HL-60/S4 treated with phorbol 12-myristate 13-acetate at 8.2 ng/mL for 4 days and 3 days (cell line): Measurements from ENCODE around the gene UBE2J1.
"Not testable (repeated sequence)": the region's sequence is repeated elsewhere in the genome, so short reads cannot be mapped to it uniquely, and the experiment has no call there.

ENCODE experiments used
- in situ Hi-C: fragments of 300-500 bp; cut with MboI; formaldehyde crosslinking; loops from 2 replicates; pipeline ENCODE4 v1.15.0; 2022; ENCODE audit warnings: low sequenced_read_pairs

The UBE2J1 gene, protein sequence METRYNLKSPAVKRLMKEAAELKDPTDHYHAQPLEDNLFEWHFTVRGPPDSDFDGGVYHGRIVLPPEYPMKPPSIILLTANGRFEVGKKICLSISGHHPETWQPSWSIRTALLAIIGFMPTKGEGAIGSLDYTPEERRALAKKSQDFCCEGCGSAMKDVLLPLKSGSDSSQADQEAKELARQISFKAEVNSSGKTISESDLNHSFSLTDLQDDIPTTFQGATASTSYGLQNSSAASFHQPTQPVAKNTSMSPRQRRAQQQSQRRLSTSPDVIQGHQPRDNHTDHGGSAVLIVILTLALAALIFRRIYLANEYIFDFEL

DNA sequence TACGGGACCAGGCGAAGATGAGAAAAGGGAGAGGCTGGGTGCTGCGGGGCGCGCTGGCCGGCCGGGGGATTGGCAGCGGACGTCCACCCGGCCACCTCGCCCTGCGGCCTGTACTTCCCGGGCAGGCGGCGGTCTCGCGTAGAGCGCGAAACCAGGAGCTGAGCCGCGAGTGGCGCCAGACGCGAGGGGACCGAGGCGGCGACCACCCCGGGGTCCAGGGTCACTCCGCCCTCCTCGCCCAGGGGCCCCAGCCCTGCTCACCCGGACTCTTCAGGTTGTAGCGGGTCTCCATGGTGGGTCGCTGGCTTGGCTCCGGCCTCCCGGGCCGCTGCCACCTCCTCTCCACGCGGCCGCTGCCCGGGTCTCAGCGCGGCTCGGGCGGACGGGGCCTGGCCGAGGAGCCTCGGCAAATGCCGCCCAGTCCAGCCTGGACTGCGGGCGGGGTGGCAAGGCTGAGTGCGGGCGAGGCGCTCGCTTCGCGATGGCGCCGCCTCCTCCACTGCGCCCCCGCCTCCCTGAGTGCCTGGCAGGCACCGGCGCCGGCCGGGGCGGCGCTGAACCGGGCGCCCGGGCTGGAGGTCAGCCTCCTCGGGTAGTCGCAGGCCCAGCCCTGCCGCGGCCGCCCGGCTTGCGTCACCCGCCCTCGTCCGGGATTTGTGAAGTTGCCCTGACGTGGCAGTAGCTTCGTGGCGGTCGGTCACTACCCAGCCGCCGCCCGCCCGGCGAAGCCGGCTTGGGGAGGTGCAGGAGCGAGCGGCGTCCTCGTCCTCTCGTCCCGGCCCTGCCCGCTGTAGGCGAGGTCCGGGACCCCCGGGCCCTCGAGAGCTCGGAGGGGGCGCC lies at the start of gene UBE2J1:
Gene UBE2J1 (minus strand): TSS at position 445 of the 840 bp plus-strand sequence. CDS start 153 bp downstream, at position 292.
- in situ Hi-C loops: no loop called here

DNA sequence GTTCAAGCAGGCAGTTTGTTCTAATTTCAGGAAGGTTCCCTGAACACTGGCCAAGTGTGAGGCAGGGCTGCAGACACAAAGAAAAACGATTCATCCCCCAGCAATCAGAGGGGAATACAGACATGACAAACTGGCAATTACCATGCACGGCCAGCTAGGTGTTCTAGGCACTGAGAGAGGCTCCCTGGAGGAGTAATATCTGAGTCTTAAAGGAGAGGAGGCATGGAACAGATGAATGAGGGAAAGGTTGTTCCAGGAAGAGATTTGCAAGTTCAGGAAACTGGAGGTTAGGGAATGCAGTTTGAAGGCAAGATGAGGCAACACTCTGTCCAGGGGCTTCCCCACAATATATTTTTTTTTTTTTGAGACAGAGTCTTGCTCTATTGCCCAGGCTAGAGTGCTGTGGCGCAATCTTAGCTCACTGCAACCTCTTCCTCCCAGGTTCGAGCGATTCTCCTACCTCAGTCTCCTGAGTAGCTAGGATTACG lies 48.4 kb upstream of the UBE2J1 start:
- in situ Hi-C loops: no loop called here

DNA sequence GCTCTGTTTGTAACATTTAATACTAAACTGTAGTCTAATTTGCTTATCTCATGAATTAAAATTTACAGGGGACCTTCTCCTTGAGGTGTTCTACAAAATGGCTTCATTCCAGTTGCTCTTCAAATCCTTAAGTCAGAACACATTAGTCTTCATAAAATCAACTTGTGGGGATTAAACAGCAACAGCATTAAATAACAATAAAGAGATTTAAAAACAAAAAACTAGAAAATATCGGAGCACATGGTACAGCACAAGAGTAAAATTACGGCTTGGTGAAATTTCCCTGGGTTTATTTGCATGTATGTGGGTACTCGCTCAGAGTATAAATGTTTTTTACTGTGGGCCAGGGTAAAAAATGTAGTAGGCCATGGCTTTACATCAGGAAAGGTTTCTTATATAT lies 47.5 kb upstream of the UBE2J1 start:
- in situ Hi-C loops: no loop called here

GRCh38 chr6:89398762-89399525 lies 46.4 kb upstream of the UBE2J1 start:
- in situ Hi-C loops: no loop called here

DNA sequence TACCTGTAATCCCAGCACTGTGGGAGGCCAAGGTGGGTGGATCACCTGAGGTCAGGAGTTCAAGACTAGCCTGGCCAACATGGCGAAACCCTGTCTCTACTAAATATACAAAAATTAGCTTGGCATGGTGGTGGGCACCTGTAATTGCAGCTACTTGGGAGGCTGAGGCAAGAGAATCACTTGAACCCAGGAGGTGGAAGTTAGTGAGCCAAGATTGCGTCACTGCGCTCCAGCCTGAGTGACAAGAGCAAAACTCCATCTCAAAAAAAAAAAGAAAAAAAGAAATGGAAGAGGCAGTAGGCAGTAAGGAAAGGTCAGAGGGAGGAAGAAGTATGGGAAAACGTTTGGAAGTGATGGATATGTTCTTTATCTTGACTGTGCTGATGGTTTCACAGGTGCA lies 45.4 kb upstream of the UBE2J1 start:
- in situ Hi-C loops: not testable (repeated sequence)

DNA sequence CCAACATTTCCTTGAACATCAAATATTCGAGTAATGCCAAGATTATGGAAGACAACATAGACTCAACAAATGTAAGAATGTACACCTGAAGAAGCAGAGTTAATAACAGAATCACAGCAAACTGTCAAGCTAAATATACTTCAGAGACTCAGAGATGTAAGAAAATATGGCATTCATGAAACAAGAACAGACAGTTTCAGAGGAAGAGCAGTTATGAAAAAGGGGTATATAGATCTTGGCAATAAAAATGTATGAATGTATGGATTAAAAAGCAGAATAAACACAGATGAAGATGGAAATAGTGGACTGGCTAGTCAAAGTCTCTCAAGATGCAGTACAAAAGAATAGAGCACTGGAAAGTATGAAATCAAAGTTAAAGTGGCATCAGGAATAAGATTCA lies 41.1 kb upstream of the UBE2J1 start:
- in situ Hi-C loops: no loop called here

GRCh38 chr6:89392823-89393222 lies 40.3 kb upstream of the UBE2J1 start:
- in situ Hi-C loops: no loop called here

GRCh38 chr6:89388846-89389245 lies 36.3 kb upstream of the UBE2J1 start:
- in situ Hi-C loops: no loop called here

GRCh38 chr6:89387516-89388201 lies 35.1 kb upstream of the UBE2J1 start:
- in situ Hi-C loops: no loop called here

GRCh38 chr6:89386917-89387491 lies 34.5 kb upstream of the UBE2J1 start:
- in situ Hi-C loops: no loop called here

- in situ Hi-C loops: no loop called here
These were observed 33.3 kb upstream of the UBE2J1 start for GRCh38 chr6:89385846-89386245.

GRCh38 chr6:89385156-89385667 lies 32.7 kb upstream of the UBE2J1 start:
- in situ Hi-C loops: no loop called here

- in situ Hi-C loops: no loop called here
These were observed 28.5 kb upstream of the UBE2J1 start for GRCh38 chr6:89381031-89381430.

GRCh38 chr6:89379281-89379680 lies 26.8 kb upstream of the UBE2J1 start:
- in situ Hi-C loops: no loop called here

GRCh38 chr6:89378628-89379027 lies 26.1 kb upstream of the UBE2J1 start:
- in situ Hi-C loops: no loop called here

DNA sequence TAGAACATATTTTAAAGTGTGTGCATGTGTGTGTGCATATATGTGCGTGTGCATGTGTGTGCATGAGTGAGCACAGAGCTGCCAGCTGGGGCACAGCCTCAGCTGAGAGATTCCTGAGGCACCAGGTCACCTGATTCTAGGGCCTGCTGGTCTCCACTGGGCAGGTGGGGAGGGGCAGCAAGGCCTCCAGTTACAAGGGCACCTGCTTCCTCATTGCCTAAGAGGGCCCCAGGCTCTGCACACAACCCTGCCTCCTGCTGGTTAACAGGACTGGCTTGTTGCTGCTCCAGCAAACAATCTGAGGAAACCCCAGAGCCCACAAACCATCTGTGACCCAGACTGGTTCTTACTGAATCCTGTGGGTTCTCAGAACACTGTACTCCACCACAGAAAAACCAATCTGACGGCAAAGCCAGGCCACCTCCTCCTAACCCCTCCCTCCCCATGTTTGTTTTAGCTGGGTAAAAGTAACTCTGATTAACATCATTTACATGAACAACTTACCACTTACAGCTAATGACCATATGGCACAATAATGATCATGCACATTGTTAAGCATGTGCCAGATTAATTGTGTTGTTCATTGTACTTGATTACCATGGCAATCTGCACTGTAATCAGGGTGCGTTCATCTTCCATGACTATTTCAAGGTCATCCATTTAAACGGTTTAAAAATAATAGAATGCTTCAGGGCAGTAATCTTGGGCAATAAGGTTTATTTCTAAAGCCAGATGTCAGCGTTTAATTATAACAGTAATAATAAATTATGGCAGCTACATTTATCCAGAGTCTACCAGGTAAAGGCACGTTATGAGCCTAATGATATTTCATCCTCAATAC lies 23.1 kb upstream of the UBE2J1 start:
- in situ Hi-C loops: no loop called here

- in situ Hi-C loops: no loop called here
These were observed 20.0 kb upstream of the UBE2J1 start for GRCh38 chr6:89372506-89372901.

DNA sequence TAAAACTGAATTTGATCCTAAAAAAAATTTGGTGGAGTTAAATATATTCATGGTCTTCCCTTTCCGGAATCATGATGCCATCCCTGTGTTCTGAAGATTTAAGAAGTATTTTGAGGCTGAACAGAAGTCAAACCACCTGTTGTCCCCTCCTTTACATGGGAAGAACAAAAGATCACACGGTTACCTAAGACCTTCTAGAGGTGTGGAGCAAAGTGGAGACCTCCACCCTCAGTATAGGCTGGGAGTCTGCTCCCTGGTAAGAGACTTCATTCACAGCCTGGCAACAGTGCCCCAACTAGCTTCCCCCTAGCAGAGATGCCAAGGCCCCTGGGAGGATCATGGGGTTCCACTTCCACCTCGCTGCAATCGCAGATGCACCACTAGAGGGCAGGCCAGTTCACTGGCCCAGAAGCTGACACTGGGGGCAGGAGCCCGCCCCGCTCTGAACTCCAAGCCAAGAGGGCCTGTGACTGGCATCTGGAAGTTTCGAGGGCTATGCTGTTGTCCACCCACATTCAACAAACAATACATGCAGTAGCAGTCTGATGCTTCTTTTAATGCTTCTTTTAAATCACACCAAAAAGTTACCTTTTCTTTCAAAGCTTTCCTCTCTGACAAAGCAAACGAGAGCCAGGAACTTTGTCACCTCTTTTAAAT lies 19.5 kb upstream of the UBE2J1 start:
- in situ Hi-C loops: no loop called here

DNA sequence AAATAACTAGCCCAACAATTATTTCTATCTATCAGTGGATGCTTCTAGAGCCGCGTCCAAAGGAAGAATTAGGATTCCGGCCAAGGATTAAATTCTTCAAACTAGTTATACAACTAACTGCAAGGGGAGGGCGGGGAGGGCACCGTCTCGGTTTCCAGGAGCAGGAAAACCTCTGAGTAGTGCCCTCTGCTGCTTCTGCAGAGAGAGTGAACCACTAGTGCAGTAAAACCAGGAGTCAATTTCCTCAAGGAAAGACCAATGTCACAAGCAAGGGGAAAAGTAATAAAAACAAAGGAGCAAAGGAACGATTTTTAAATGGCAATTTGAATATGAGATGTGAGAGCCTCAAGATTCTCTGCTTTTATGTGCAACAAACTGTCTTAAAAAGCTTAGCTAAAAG lies 16.5 kb upstream of the UBE2J1 start:
- in situ Hi-C loops: no loop called here
